Measurements from ENCODE around the gene ACSL3. TPM values are rescaled to one million over a fixed set of nuclear protein-coding genes. Genes with fewer than 3 reads are reported as not detected.

ACSL3 gene
- total and polyA plus RNA-seq, 10 donors: 7.5 to 50.2 (median 41.8) TPM

- no peak overlapping the region for H3K27ac ChIP-seq
- intact Hi-C loops (cut with DNase I; ENCODE audit: low total_unique reads): no loop called here
- 92 to 99% (median 94%) methylated on average over 7 of the region's 7 CpGs for WGBS, 5 donors
- no peak overlapping the region for H3K4me3 ChIP-seq
- DNase-seq: no peak
- peaks cover 0 to 5% (median 0%) of the 10 kb centered on the region in 6 donors for H3K4me1 ChIP-seq
- TF ChIP-seq CTCF (IDR thresholded peaks at IDR 0.05 in 8 of 11, conservative IDR thresholded peaks at IDR 0.05 in 3 of 11) (no peak), POLR2A (IDR thresholded peaks at IDR 0.05) (no peak), POLR2AphosphoS5 (IDR thresholded peaks at IDR 0.05) (no peak)
- peaks cover 0 to 7% (median under 1%) of the 10 kb centered on the region in 6 donors for H3K36me3 ChIP-seq
- H3K9me3 ChIP-seq: no peaks in the 10 kb centered on the region
- H3K27me3 ChIP-seq (replicated peaks in 1 of 7): no peaks in the 10 kb centered on the region
Measured at GRCh38 chr2:222946700-222947287, 86.0 kb downstream of the ACSL3 start.

- no peak overlapping the region for H3K27ac ChIP-seq
- TF ChIP-seq CTCF (IDR thresholded peaks at IDR 0.05 in 8 of 11, conservative IDR thresholded peaks at IDR 0.05 in 3 of 11) (no peak), POLR2A (IDR thresholded peaks at IDR 0.05) (no peak), POLR2AphosphoS5 (IDR thresholded peaks at IDR 0.05) (no peak)
- H3K9me3 ChIP-seq: no peaks in the 10 kb centered on the region
- intact Hi-C loops (cut with DNase I; ENCODE audit: low total_unique reads): no loop called here
- 76 to 94% (median 79%) methylated on average over 1 of the region's 1 CpG for WGBS, 5 donors
- H3K27me3 ChIP-seq (replicated peaks in 1 of 7): no peaks in the 10 kb centered on the region
- H3K36me3 ChIP-seq: no peaks in the 10 kb centered on the region
- no peaks in the 10 kb centered on the region for H3K4me1 ChIP-seq
- DNase-seq: no peak
- H3K4me3 ChIP-seq: no peak overlapping the region
Measured at GRCh38 chr2:222949073-222949472, 88.2 kb downstream of the ACSL3 start.

DNA sequence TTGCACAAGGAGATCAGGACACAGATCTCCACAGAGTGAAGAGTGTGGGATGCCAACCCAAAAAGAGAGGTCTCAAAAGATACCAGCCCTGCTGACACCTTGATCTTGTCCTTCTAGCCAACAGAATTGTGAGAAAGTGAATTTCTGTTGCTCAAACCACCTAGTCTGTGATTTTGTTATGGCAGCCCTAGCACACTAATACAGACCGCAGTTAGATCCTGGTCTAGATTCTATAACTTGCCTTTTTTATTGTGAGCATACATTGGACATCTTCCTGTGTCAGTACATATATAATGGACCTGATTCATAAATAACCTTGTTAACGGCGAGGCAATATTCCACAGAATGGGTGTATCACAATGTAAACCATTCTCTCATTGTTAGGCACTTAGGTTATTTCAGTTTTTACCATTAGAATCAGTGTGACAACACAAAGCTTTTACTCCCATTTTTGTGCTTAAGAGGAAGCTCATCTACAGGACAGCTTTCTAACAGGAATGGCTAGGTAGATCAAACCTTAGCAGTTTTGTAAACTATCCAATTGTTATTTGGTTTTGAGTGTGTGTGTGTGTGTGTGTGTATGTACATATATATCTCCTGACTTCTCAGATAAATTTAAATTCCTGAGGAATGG lies 89.0 kb downstream of the ACSL3 start:
- Histone ChIP-seq H3K36me3 (no peaks in the 10 kb centered on the region), H3K27me3 (replicated peaks in 1 of 7) (no peaks in the 10 kb centered on the region), H3K27ac (no peak overlapping the region), H3K4me3 (no peak overlapping the region), H3K9me3 (no peaks in the 10 kb centered on the region), H3K4me1 (no peaks in the 10 kb centered on the region)
- TF ChIP-seq CTCF (IDR thresholded peaks at IDR 0.05 in 8 of 11, conservative IDR thresholded peaks at IDR 0.05 in 3 of 11): no peak
- TF ChIP-seq POLR2AphosphoS5 (IDR thresholded peaks at IDR 0.05): no peak
- TF ChIP-seq POLR2A (IDR thresholded peaks at IDR 0.05): no peak
- intact Hi-C loops (cut with DNase I; ENCODE audit: low total_unique reads): no loop called here
- no peak for DNase-seq
- 96 to 99% (median 98%) methylated on average over 3 of the region's 3 CpGs for WGBS, 5 donors

- no peaks in the 10 kb centered on the region for H3K9me3 ChIP-seq
- intact Hi-C loops (cut with DNase I; ENCODE audit: low total_unique reads): no loop called here
- no peak for TF ChIP-seq POLR2AphosphoS5 (IDR thresholded peaks at IDR 0.05)
- TF ChIP-seq POLR2A (IDR thresholded peaks at IDR 0.05): no peak
- no peak overlapping the region for H3K4me3 ChIP-seq
- 56 to 67% (median 62%) methylated on average over 13 of the region's 13 CpGs for WGBS, 5 donors
- H3K27me3 ChIP-seq (replicated peaks in 1 of 7): no peaks in the 10 kb centered on the region
- H3K27ac ChIP-seq: no peak overlapping the region
- no peaks in the 10 kb centered on the region for H3K4me1 ChIP-seq
- no peak for DNase-seq
- no peaks in the 10 kb centered on the region for H3K36me3 ChIP-seq
Measured at GRCh38 chr2:222950638-222951285, 89.9 kb downstream of the ACSL3 start.

All from spleen (tissue), 11 donors.